Activated naive CD8-positive, alpha-beta T cell treated with anti-CD3 and anti-CD28 coated beads, Interleukin-2, amount 50 U/mL, for 24 hours (primary cell): ENCODE results near the gene TICAM1.
A peak's percentile ranks its signal among the peaks of the same experiment; 100 is the strongest.
"Not testable (repeated sequence)": the region's sequence is repeated elsewhere in the genome, so short reads cannot be mapped to it uniquely, and the experiment has no call there.

ENCODE experiments used
- ATAC-seq: fragments of 150-1000 bp; cut with Tn5 transposase; one replicate; pipeline ENCODE4 v1.10.0; 2021
- DNase-seq: peaks from one replicate; pipeline ENCODE4 v3.0.0; 2021
- H3K27ac Mint-ChIP-seq: one replicate; pipeline ENCODE4 v1.8.0; 2021; ENCODE audit warnings: mild to moderate bottlenecking, mixed read lengths
- H3K27me3 Mint-ChIP-seq: one replicate; pipeline ENCODE4 v1.8.0; 2021; ENCODE audit warnings: mixed read lengths
- H3K36me3 Mint-ChIP-seq: one replicate; pipeline ENCODE4 v1.8.0; 2021; ENCODE audit warnings: low read depth, mixed read lengths
- H3K4me1 Mint-ChIP-seq: one replicate; pipeline ENCODE4 v1.8.0; 2021; ENCODE audit warnings: mixed read lengths
- H3K4me3 Mint-ChIP-seq: one replicate; pipeline ENCODE4 v1.8.0; 2021; ENCODE audit warnings: mild to moderate bottlenecking, moderate library complexity, mixed read lengths
- H3K9me3 Mint-ChIP-seq: one replicate; pipeline ENCODE4 v1.8.0; 2021; ENCODE audit warnings: mixed read lengths

TICAM1 gene

GRCh38 chr19:4823577-4823976 is 7.9 kb downstream of the TICAM1 start:
- DNase-seq (no peak), ATAC-seq (no peak)
- H3K4me3 Mint-ChIP-seq = no peak overlapping the region
- H3K4me1 Mint-ChIP-seq = peaks cover 2% of the 10 kb centered on the region
- peaks cover 7% of the 10 kb centered on the region for H3K36me3 Mint-ChIP-seq
- no peaks in the 10 kb centered on the region for H3K9me3 Mint-ChIP-seq
- H3K27me3 Mint-ChIP-seq = no peaks in the 10 kb centered on the region
- H3K27ac Mint-ChIP-seq = no peak overlapping the region

DNA sequence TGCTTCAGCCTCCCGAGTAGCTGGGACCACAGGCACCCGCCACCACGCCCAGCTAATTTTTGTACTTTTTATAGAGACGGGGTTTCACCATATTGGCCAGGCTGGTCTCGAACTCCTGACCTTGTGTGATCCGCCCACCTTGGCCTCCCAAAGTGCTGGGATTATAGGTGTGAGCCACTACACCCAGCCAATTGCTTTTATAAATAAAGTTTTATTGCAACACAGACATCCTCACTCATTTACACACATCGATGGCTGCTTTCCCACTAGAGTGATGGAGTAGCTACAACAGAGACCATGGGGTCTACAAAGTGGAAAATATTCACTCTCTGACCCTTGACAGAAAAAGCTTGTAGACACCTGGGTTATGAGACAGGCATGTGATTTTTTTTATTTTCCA is 9.2 kb downstream of the TICAM1 start:
- not testable (repeated sequence) for H3K9me3 Mint-ChIP-seq, H3K27me3 Mint-ChIP-seq, DNase-seq, H3K4me1 Mint-ChIP-seq, H3K36me3 Mint-ChIP-seq, H3K27ac Mint-ChIP-seq, H3K4me3 Mint-ChIP-seq, ATAC-seq

GRCh38 chr19:4821265-4821664 is 10.2 kb downstream of the TICAM1 start:
- ATAC-seq = no peak

DNA sequence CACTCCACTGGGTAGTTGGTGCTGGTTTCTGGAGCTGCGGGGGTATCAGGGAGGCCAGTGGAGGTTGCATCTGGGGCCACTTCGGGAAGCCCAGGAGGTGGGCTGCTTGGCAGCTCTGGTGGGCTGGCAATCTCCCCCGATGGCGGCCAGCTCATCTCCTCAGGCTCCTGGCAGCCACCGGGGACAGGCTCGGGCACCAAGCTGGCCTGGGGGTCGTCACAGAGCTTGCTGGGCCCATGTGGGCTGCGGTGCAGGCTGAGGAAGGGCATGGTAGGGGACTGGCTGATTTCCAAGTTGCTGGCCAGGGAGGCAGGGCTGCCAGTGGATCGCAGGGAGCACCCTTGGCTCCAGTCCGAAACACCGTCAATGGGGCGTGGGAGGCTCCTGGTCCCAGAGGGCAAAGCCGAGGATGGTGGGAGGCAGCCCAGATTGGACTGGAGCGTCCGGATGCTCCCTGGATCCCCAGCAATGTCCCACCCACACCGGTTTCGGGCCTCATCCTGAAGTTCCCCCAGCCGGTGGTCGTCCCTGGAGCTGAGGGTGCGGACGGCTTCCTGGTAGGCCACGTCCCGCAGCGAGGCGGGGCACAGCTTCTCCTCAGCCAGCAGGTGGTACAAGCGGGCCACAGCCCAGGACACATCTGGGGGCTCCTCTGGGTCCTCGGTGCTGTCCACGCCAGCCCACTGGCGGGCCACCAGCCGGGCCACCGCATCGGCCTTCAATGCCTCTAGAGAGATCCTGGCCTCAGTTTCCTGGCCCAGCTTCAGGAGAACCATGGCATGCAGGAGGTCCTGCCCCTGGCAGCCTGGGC is 13.8 kb downstream of the TICAM1 start:
- Mint-ChIP-seq H3K4me3 (no peak overlapping the region), H3K27ac (no peak overlapping the region), H3K4me1 (peaks cover 20% of the 10 kb centered on the region), H3K27me3 (no peaks in the 10 kb centered on the region), H3K9me3 (peaks cover 4% of the 10 kb centered on the region), H3K36me3 (peaks cover 17% of the 10 kb centered on the region)
- ATAC-seq (no peak), DNase-seq (no peak)

More at GRCh38 chr19:4821265-4821664, 10.2 kb downstream of the TICAM1 start:
- Mint-ChIP-seq H3K36me3 (peaks cover 13% of the 10 kb centered on the region), H3K4me1 (peaks cover 3% of the 10 kb centered on the region), H3K27me3 (no peaks in the 10 kb centered on the region), H3K4me3 (no peak overlapping the region), H3K27ac (no peak overlapping the region), H3K9me3 (no peaks in the 10 kb centered on the region)
- no peak for DNase-seq

DNA sequence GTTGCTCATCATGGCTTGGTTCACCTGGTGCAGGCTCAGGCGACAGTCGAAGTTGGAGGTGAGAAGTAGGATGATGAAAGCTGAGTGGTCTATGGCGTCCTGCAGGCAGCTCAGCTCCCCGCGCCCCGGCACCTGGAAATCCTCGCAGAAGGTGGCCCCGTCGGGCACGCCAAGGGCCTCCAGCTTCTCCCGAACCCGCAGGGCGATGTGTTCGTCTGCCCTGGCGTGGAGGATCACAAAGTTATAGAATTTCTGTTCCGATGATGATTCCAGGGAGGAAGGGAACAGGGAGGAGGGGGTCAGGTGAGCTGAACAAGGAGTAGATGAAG is 14.6 kb downstream of the TICAM1 start:
- peaks cover 17% of the 10 kb centered on the region for H3K36me3 Mint-ChIP-seq
- H3K4me1 Mint-ChIP-seq = peaks cover 20% of the 10 kb centered on the region
- peaks cover 4% of the 10 kb centered on the region for H3K9me3 Mint-ChIP-seq
- DNase-seq = no peak
- no peak overlapping the region for H3K4me3 Mint-ChIP-seq
- ATAC-seq = no peak
- H3K27ac Mint-ChIP-seq = peak overlapping the region; percentile 49
- H3K27me3 Mint-ChIP-seq = no peaks in the 10 kb centered on the region

GRCh38 chr19:4816202-4816949 is 15.1 kb downstream of the TICAM1 start:
- peak overlapping the region; percentile 75 for H3K27ac Mint-ChIP-seq
- ATAC-seq (no peak), DNase-seq (no peak)

GRCh38 chr19:4815426-4816201 is 15.9 kb downstream of the TICAM1 start:
- Mint-ChIP-seq H3K36me3 (peaks cover 16% of the 10 kb centered on the region), H3K9me3 (peaks cover 4% of the 10 kb centered on the region), H3K27ac (peak overlapping the region; percentile 75), H3K4me3 (peak overlapping the region; percentile 69), H3K4me1 (peaks cover 20% of the 10 kb centered on the region), H3K27me3 (no peaks in the 10 kb centered on the region)
- peak; percentile 84 for DNase-seq
- peak; percentile 90 for ATAC-seq

More at GRCh38 chr19:4816202-4816949, 15.1 kb downstream of the TICAM1 start:
- Mint-ChIP-seq H3K27me3 (no peaks in the 10 kb centered on the region), H3K4me3 (no peak overlapping the region), H3K9me3 (peaks cover 4% of the 10 kb centered on the region), H3K36me3 (peaks cover 17% of the 10 kb centered on the region), H3K4me1 (peaks cover 20% of the 10 kb centered on the region)

GRCh38 chr19:4814625-4815425 is 16.7 kb downstream of the TICAM1 start:
- H3K4me1 Mint-ChIP-seq = peaks cover 20% of the 10 kb centered on the region
- ATAC-seq = no peak
- peaks cover 16% of the 10 kb centered on the region for H3K36me3 Mint-ChIP-seq
- H3K27me3 Mint-ChIP-seq = no peaks in the 10 kb centered on the region
- DNase-seq = no peak
- H3K4me3 Mint-ChIP-seq = peak overlapping the region; percentile 69
- peak overlapping the region; percentile 75 for H3K27ac Mint-ChIP-seq
- peaks cover 4% of the 10 kb centered on the region for H3K9me3 Mint-ChIP-seq

- Mint-ChIP-seq H3K36me3 (peaks cover 7% of the 10 kb centered on the region), H3K27me3 (no peaks in the 10 kb centered on the region), H3K4me3 (no peak overlapping the region), H3K27ac (peak overlapping the region; percentile 49), H3K9me3 (peaks cover 4% of the 10 kb centered on the region), H3K4me1 (peaks cover 17% of the 10 kb centered on the region)
- DNase-seq (peak; percentile 96), ATAC-seq (peak; percentile 80)
These were observed 20.0 kb downstream of the TICAM1 start for GRCh38 chr19:4811328-4812131.

DNA sequence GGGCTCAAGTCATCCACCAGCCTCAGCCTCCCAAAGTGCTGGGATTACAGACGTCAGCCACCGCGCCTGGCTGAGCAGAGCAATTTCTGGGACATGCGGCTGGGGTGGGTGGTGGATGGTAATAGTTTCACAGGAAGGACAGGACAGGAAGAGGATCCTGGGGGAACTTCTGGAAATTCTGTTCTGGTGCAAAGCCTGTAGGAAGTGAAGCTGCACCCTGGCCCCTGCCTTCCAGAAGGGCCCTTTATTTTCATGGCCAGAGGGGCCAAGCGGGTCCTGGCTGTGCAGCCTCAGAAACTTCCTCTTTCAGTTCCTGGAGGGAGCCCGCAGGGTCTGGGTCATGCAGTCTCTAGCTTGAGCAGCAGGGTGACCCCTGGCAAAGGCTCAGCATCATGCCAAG is 24.3 kb downstream of the TICAM1 start:
- H3K4me3 Mint-ChIP-seq = no peak overlapping the region
- ATAC-seq = no peak
- H3K27ac Mint-ChIP-seq = no peak overlapping the region
- H3K4me1 Mint-ChIP-seq = no peaks in the 10 kb centered on the region
- no peak for DNase-seq
- H3K36me3 Mint-ChIP-seq = no peaks in the 10 kb centered on the region
- H3K9me3 Mint-ChIP-seq = no peaks in the 10 kb centered on the region
- H3K27me3 Mint-ChIP-seq = no peaks in the 10 kb centered on the region

DNA sequence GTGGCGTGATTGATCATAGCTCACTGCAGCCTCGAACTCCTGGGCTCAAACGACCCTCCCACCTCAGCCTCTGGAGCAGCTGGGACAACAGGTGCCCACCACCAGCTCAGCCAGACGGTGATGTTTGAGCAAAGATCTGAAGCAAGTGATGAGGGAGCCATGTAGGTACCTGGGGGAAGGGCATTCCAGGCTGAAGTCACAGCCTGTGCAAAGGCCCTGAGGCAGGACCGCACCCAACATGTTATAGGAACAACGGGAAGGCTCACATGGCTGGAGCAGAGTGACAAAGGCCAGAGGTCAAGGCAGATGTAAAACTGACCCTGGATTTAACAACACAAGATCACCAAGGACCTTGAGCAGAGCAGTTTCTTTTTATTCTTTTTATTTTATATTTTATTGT is 25.1 kb downstream of the TICAM1 start:
- H3K4me1 Mint-ChIP-seq = no peaks in the 10 kb centered on the region

DNA sequence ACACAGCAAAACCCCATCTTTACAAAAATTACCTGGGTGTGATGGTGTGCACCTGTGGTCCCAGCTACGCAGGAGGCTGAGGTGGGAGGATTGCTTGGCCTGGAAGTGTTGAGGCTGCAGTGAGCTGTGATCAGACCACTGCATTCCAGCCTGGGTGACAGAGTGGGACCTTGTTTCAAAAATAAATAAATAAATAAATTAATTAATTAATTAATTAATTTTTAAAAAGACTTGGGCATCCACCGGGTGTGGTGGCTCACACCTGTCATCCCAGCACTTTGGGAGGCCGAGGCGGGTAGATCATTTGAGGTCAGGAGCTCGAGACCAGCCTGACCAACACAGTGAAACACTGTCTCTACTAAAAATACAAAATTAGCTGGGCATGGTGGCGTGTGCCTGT is 26.4 kb downstream of the TICAM1 start:
- ATAC-seq, H3K27ac Mint-ChIP-seq, H3K36me3 Mint-ChIP-seq, DNase-seq, H3K9me3 Mint-ChIP-seq, H3K27me3 Mint-ChIP-seq, H3K4me3 Mint-ChIP-seq, H3K4me1 Mint-ChIP-seq: not testable (repeated sequence)

More for the DNA sequence above, 25.1 kb downstream of the TICAM1 start:
- Mint-ChIP-seq H3K27me3 (no peaks in the 10 kb centered on the region), H3K9me3 (no peaks in the 10 kb centered on the region), H3K27ac (no peak overlapping the region), H3K36me3 (no peaks in the 10 kb centered on the region), H3K4me3 (no peak overlapping the region)
- ATAC-seq = no peak
- no peak for DNase-seq
